ENCODE data around the gene ASAP2.

ASAP2 gene

DNA sequence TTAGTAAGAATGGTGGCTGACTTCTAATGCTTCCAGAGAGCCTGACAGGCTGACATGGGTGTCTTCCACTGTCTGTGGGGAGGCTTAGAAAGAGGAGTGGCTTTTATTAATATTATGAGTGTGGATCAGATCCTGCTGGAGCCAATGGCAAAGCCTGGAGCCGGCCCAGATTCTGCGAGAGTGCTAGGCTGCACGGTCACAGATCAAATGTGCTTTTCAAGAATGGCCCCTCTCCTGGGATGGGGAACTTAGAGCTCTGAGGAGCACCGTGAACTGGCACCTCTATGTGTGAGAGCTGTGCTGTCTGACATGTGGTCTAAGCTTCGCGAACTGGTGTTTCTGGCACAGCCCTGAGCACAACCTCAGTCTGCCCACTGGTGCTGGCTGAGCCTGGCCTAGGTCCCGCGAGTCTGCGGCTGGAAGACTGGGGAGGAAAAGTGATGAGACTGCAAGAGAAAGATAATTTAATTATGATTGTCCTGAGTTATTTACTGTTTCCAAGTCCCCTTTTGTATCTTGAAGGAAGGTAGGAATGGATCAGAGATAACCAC is 70.4 kb downstream of the ASAP2 start:
- no peaks in the 10 kb centered on the region for H3K79me2 ChIP-seq (ENCODE audit: insufficient read depth, low read length)
- H3K9me2 ChIP-seq (ENCODE audit: low read depth, low read length) = no peaks in the 10 kb centered on the region
- no peak overlapping the region for H2AFZ ChIP-seq (ENCODE audit: low read length)
- no peak overlapping the region for H3K27ac ChIP-seq (ENCODE audit: low read depth, low read length, poor library complexity, severe bottlenecking)
- H3K4me3 ChIP-seq (ENCODE audit: low read depth, low read length, poor library complexity, severe bottlenecking) = no peak overlapping the region
- no peaks in the 10 kb centered on the region for H3K36me3 ChIP-seq (ENCODE audit: insufficient read depth, low read length)
- no peaks in the 10 kb centered on the region for H4K20me1 ChIP-seq (ENCODE audit: insufficient read depth, low read length)
- no peaks in the 10 kb centered on the region for H3K9me3 ChIP-seq (ENCODE audit: low read length)
- TF ChIP-seq EZH2 (IDR thresholded peaks at IDR 0.05; ENCODE audit: borderline replicate concordance, low read length) (no peak), CTCF (IDR thresholded peaks at IDR 0.05; ENCODE audit: low read length) (no peak)
- H3K9ac ChIP-seq (ENCODE audit: low read length) = no peak overlapping the region
- H3K4me2 ChIP-seq (ENCODE audit: low read length) = no peak overlapping the region
- no peaks in the 10 kb centered on the region for H3F3A ChIP-seq (ENCODE audit: insufficient read depth, low read length)
- no peaks in the 10 kb centered on the region for H3K27me3 ChIP-seq (ENCODE audit: insufficient read depth, low read length)
- H3K4me1 ChIP-seq (ENCODE audit: insufficient read depth, low read length, severe bottlenecking) = no peaks in the 10 kb centered on the region

GRCh38 chr2:9278439-9278838 is 71.8 kb downstream of the ASAP2 start:
- Histone ChIP-seq H2AFZ (ENCODE audit: low read length) (no peak overlapping the region), H3K4me2 (ENCODE audit: low read length) (no peak overlapping the region), H3F3A (ENCODE audit: insufficient read depth, low read length) (no peaks in the 10 kb centered on the region), H3K9ac (ENCODE audit: low read length) (no peak overlapping the region), H3K9me3 (ENCODE audit: low read length) (no peaks in the 10 kb centered on the region), H3K36me3 (ENCODE audit: insufficient read depth, low read length) (no peaks in the 10 kb centered on the region), H3K27me3 (ENCODE audit: insufficient read depth, low read length) (no peaks in the 10 kb centered on the region), H3K27ac (ENCODE audit: low read depth, low read length, poor library complexity, severe bottlenecking) (no peak overlapping the region), H3K79me2 (ENCODE audit: insufficient read depth, low read length) (no peaks in the 10 kb centered on the region), H4K20me1 (ENCODE audit: insufficient read depth, low read length) (no peaks in the 10 kb centered on the region), H3K4me3 (ENCODE audit: low read depth, low read length, poor library complexity, severe bottlenecking) (no peak overlapping the region), H3K4me1 (ENCODE audit: insufficient read depth, low read length, severe bottlenecking) (no peaks in the 10 kb centered on the region), H3K9me2 (ENCODE audit: low read depth, low read length) (no peaks in the 10 kb centered on the region)
- TF ChIP-seq CTCF (IDR thresholded peaks at IDR 0.05; ENCODE audit: low read length) (no peak), EZH2 (IDR thresholded peaks at IDR 0.05; ENCODE audit: borderline replicate concordance, low read length) (no peak)

- Histone ChIP-seq H2AFZ (ENCODE audit: low read length) (no peak overlapping the region), H3K4me1 (ENCODE audit: insufficient read depth, low read length, severe bottlenecking) (no peaks in the 10 kb centered on the region), H3K9ac (ENCODE audit: low read length) (no peak overlapping the region), H4K20me1 (ENCODE audit: insufficient read depth, low read length) (no peaks in the 10 kb centered on the region), H3K27me3 (ENCODE audit: insufficient read depth, low read length) (no peaks in the 10 kb centered on the region), H3K27ac (ENCODE audit: low read depth, low read length, poor library complexity, severe bottlenecking) (no peak overlapping the region), H3K79me2 (ENCODE audit: insufficient read depth, low read length) (no peaks in the 10 kb centered on the region), H3F3A (ENCODE audit: insufficient read depth, low read length) (no peaks in the 10 kb centered on the region), H3K4me3 (ENCODE audit: low read depth, low read length, poor library complexity, severe bottlenecking) (no peak overlapping the region), H3K9me2 (ENCODE audit: low read depth, low read length) (no peaks in the 10 kb centered on the region), H3K9me3 (ENCODE audit: low read length) (no peaks in the 10 kb centered on the region), H3K4me2 (ENCODE audit: low read length) (no peak overlapping the region), H3K36me3 (ENCODE audit: insufficient read depth, low read length) (no peaks in the 10 kb centered on the region)
- TF ChIP-seq EZH2 (IDR thresholded peaks at IDR 0.05; ENCODE audit: borderline replicate concordance, low read length) (no peak), CTCF (IDR thresholded peaks at IDR 0.05; ENCODE audit: low read length) (no peak)
These were observed 72.8 kb downstream of the ASAP2 start for GRCh38 chr2:9279426-9279825.
